HepG2 (cell line): ENCODE results near the gene WDR20. TPM values are rescaled to one million over a fixed set of nuclear protein-coding genes. Genes with fewer than 3 reads are reported as not detected.

Source experiments
- ATAC-seq: fragments of 200-7000 bp; cut with Tn5 transposase; 3 replicates; pipeline ENCODE4 v1.9.1; 2020; ENCODE audit warnings: mild to moderate bottlenecking, moderate library complexity
- BruUV-seq: library from RNA; stranded (reverse); fragments of 400-500 nt; replicated peaks from 2 replicates; lab custom pipeline; 2021; lab: Mats Ljungman, UMichigan
- CTCF ChIA-PET: fragments of 300-600 bp; formaldehyde crosslinking; extraction: SDS; loops from one replicate; lab custom pipeline; 2021; ENCODE audit warnings: low total read pairs, inconsistent platforms, low intra/inter-chr PET ratio; lab: Yijun Ruan, JAX
- POLR2A ChIA-PET: fragments of 350-600 bp; sonication (Branson Sonifier 250); formaldehyde crosslinking; loops from one replicate; lab custom pipeline; 2020; ENCODE audit warnings: antibody characterized with exemption, inconsistent platforms; lab: Yijun Ruan, JAX
- DNase-seq: peaks from one replicate; pipeline ENCODE4 v3.0.0-alpha.2; 2015; ENCODE audit warnings: low spot score
- FAIRE-seq: peaks from 3 replicates; lab custom pipeline; 2011; peaks lifted over from hg19 to GRCh38; lab: Jason Lieb, UNC
- H2AFZ ChIP-seq: one replicate; pipeline ENCODE4 v1.6.1; 2011; ENCODE audit warnings: low read length, inconsistent platforms
- H3K27ac ChIP-seq: fragments of 300-600 bp; 3 replicates; pipeline ENCODE4 v1.8.0; 2011; ENCODE audit warnings: mixed run types, mild to moderate bottlenecking, mixed read lengths, low read length, inconsistent platforms; ENCODE audit not compliant: insufficient read depth; ENCODE audit errors: extremely low read length
- H3K27me3 ChIP-seq, 2 experiments: fragments of 200-600 bp in 1 of 2; 2 replicates in 1 of 2; 3 replicates in 1 of 2; pipeline versions ENCODE4 v1.6.0 to v1.8.0; 2011; ENCODE audit warnings: low read length in 2 of 2, mild to moderate bottlenecking in 2 of 2, moderate library complexity in 2 of 2, inconsistent platforms in 1 of 2; ENCODE audit not compliant: insufficient read depth in 2 of 2, control insufficient read depth in 1 of 2
- H3K36me3 ChIP-seq, 2 experiments: fragments of 200-600 bp in 1 of 2; replicated peaks in 1 of 2; 2 replicates in 1 of 2; 3 replicates in 1 of 2; pipeline versions ENCODE4 v1.5.1 to v1.8.0; 2011; ENCODE audit warnings: low read length in 2 of 2, inconsistent platforms in 1 of 2; ENCODE audit not compliant: insufficient read depth in 2 of 2, control insufficient read depth in 1 of 2
- H3K4me1 ChIP-seq: 2 replicates; pipeline ENCODE4 v1.5.1; 2012; ENCODE audit warnings: low read length, inconsistent platforms; ENCODE audit not compliant: insufficient read depth
- H3K4me2 ChIP-seq: 2 replicates; pipeline ENCODE4 v1.6.0; 2011; ENCODE audit warnings: low read depth, low read length, inconsistent platforms
- H3K4me3 ChIP-seq, 3 experiments: fragments of 200-600 bp in 1 of 3; sonication (generic), shearing (Covaris generic) in 1 of 3; replicated peaks in 1 of 3; 2 replicates each; pipeline ENCODE4 v1.5.1; 2011 to 2016; ENCODE audit warnings: low read length in 3 of 3, inconsistent platforms in 2 of 3, low read depth in 2 of 3, mild to moderate bottlenecking in 2 of 3, control low read depth in 1 of 3, mixed read lengths in 1 of 3; ENCODE audit not compliant: insufficient read depth in 1 of 3
- H3K79me2 ChIP-seq: one replicate; pipeline ENCODE4 v1.6.1; 2011; ENCODE audit warnings: low read length, inconsistent platforms; ENCODE audit not compliant: insufficient read depth
- H3K9ac ChIP-seq: 2 replicates; pipeline ENCODE4 v1.6.0; 2011; ENCODE audit warnings: mild to moderate bottlenecking, low read depth, low read length, inconsistent platforms; ENCODE audit not compliant: insufficient read depth
- H3K9me3 ChIP-seq: 2 replicates; pipeline ENCODE4 v1.5.1; 2012; ENCODE audit warnings: mild to moderate bottlenecking, low read length
- H4K20me1 ChIP-seq: 2 replicates; pipeline ENCODE4 v1.6.0; 2011; ENCODE audit warnings: inconsistent platforms, mild to moderate bottlenecking, low read length, moderate library complexity; ENCODE audit not compliant: insufficient read depth
- CREB1 ChIP-seq, 2 experiments: fragments of 450-650 bp in 1 of 2; IDR thresholded peaks; 2 replicates each; pipeline ENCODE4 v1.6.1; 2016 to 2017; ENCODE audit warnings: control low read depth in 1 of 2, mild to moderate bottlenecking in 1 of 2, missing compliant biosample characterization in 1 of 2, missing genetic modification characterization in 1 of 2
- HNRNPLL ChIP-seq: fragments of 200-400 bp; formaldehyde crosslinking; IDR thresholded peaks from 2 replicates; pipeline ENCODE4 v1.6.1; 2017; ENCODE audit warnings: mild to moderate bottlenecking, low read depth, low read length; ENCODE audit not compliant: poor library complexity, severe bottlenecking
- RFX5 ChIP-seq: IDR thresholded peaks from 2 replicates; pipeline ENCODE4 v1.6.1; 2011; ENCODE audit warnings: low read depth, low read length, improper control_type of control experiment
- RFXANK ChIP-seq: IDR thresholded peaks from 2 replicates; pipeline ENCODE4 v1.6.1; 2016
- RFXAP ChIP-seq: sonication (generic); formaldehyde crosslinking; IDR thresholded peaks from 2 replicates; pipeline ENCODE4 v1.4.0; 2020; ENCODE audit warnings: missing genetic modification reagents, borderline replicate concordance
- SOX13 ChIP-seq, 3 experiments: fragments of 450-650 bp in 1 of 3; sonication (generic) in 1 of 3; formaldehyde crosslinking in 1 of 3; IDR thresholded peaks in 2 of 3; conservative IDR thresholded peaks in 1 of 3; 2 replicates each; pipeline versions ENCODE4 v1.5.0 to v1.6.1; 2016 to 2020; ENCODE audit warnings: antibody characterized with exemption in 1 of 3, mild to moderate bottlenecking in 1 of 3, missing compliant biosample characterization in 1 of 3, missing genetic modification reagents in 1 of 3, moderate library complexity in 1 of 3
- TBX3 ChIP-seq: fragments of 450-650 bp; IDR thresholded peaks from 2 replicates; pipeline ENCODE4 v1.6.1; 2017; ENCODE audit warnings: antibody characterized with exemption, mild to moderate bottlenecking, inconsistent platforms, borderline replicate concordance
- TERF1 ChIP-seq: sonication (generic); formaldehyde crosslinking; IDR thresholded peaks from 2 replicates; pipeline ENCODE4 v1.8.0; 2022; ENCODE audit warnings: mild to moderate bottlenecking, missing genetic modification reagents, moderate library complexity
- ZNF556 ChIP-seq: sonication (generic); formaldehyde crosslinking; IDR thresholded peaks from 2 replicates; pipeline ENCODE4 v1.4.0; 2020; ENCODE audit warnings: mild to moderate bottlenecking, missing genetic modification reagents, borderline replicate concordance
- WGBS: methylation state at CpG from one replicate; pipeline ENCODE4 v1.1.6; 2017; ENCODE audit warnings: low lambda C conversion rate; 5-methylcytosine and 5-hydroxymethylcytosine counted together
- in situ Hi-C: cut with HindIII; loops from 2 replicates; pipeline ENCODE4 v1.10.0; 2017; ENCODE audit warnings: low pct_unique_long_range_greater_than_20kb; ENCODE audit not compliant: extremely low pct_ligation_motif_present
- intact Hi-C: fragments of 100-400 bp; cut with micrococcal nuclease; formaldehyde crosslinking; loops from one replicate; pipeline ENCODE4 v1.10.0; 2022; ENCODE audit not compliant: unreplicated experiment
- polyA plus RNA-seq, 8 experiments: library from polyadenylated mRNA; depleted of rRNA in 3 of 8; stranded (reverse) in 7 of 8; unstranded in 1 of 8; fragments of >200 nt; fragmentation: Illumina TruSeq in 4 of 8; extraction: Trizol in 4 of 8; gene quantifications; 2 replicates each; pipeline versions ENCODE4 v1.2.1 to v1.2.3, GENCODE V29; 2011 to 2016; ENCODE audit warnings: low read depth in 4 of 8, missing spikeins in 1 of 8, mixed read lengths in 1 of 8; ENCODE audit not compliant: insufficient read depth in 1 of 8
- total RNA-seq, 5 experiments: library from RNA; depleted of rRNA; stranded (reverse); fragments of >200 nt; fragmentation: Illumina TruSeq; extraction: Trizol; gene quantifications; 2 replicates each; pipeline ENCODE4 v1.2.3, GENCODE V29; 2016; ENCODE audit warnings: low read depth in 1 of 5

WDR20 gene
- total and polyA plus RNA-seq, 2 of the 13 experiments (the other 11 are each of a cell fraction or from before 2014, with no cell fraction given), result 10.4 to 23.2 TPM

- in situ Hi-C loops, result no loop called here
- no TSS peak for BruUV-seq
- over 99% methylated on average over 4 of the region's 4 CpGs for WGBS
- no peak for TF ChIP-seq HNRNPLL
- peak; percentile 37; the same call in 1 of the 2 replicates for TF ChIP-seq TBX3
- peak; percentile 98 for TF ChIP-seq RFXANK (CRISPR knock-in tag)
- peak; percentile 98 for TF ChIP-seq RFX5
- TF ChIP-seq SOX13 (IDR thresholded peaks at IDR 0.05), result no peak
- TF ChIP-seq SOX13 (CRISPR knock-in tag; conservative IDR thresholded peaks at IDR 0.05 in 1 of 2, IDR thresholded peaks at IDR 0.05 in 1 of 2), result no peak
- TF ChIP-seq ZNF556 (CRISPR knock-in tag), result no peak
- TF ChIP-seq RFXAP (CRISPR knock-in tag), result peak; percentile 94
- no peak for TF ChIP-seq CREB1 (IDR thresholded peaks at IDR 0.05)
- TF ChIP-seq CREB1 (CRISPR knock-in tag; IDR thresholded peaks at IDR 0.05), result 0 out of 2 replicates have a peak, but pooled peaks have one; percentile 35
- TF ChIP-seq TERF1 (CRISPR knock-in tag), result no peak
- TF ChIP-seq, all 625 proteins: peak for 5
- ATAC-seq, result no peak
- Histone ChIP-seq H3K36me3 (peaks cover 1 to 13% of the 10 kb centered on the region in 2 experiments; a peak in 3 of 5 replicates), H3K9ac (no peak overlapping the region), H3K79me2 (peaks cover 69% of the 10 kb centered on the region), H3K27me3 (no peaks in the 10 kb centered on the region), H3K4me1 (peaks cover 28% of the 10 kb centered on the region), H3K9me3 (no peaks in the 10 kb centered on the region), H3K4me2 (no peak overlapping the region), H4K20me1 (0 out of 2 replicates have a peak, but pooled peaks cover 4% of the 10 kb centered on the region), H3K4me3 (no peak overlapping the region), H2AFZ (no peak overlapping the region), H3K27ac (no peak overlapping the region)
- CTCF ChIA-PET, result no interaction called here
- DNase-seq, result no peak
- intact Hi-C loops, result no loop called here
- no peak for FAIRE-seq
- POLR2A ChIA-PET, result no interaction called here
Observed at GRCh38 chr14:102164241-102164641, 24.5 kb downstream of the WDR20 start.
